T-cell (primary cell): ENCODE measurements around the gene ETS1. TPM values are rescaled to one million over a fixed set of nuclear protein-coding genes. Genes with fewer than 3 reads are reported as not detected.

ENCODE experiments used
- ATAC-seq, 4 experiments: fragments of 200-7000 bp in 3 of 4; fragments of 150-1000 bp in 1 of 4; cut with Tn5 transposase; replicated peaks in 1 of 4; 1 replicate in 3 of 4; 2 replicates in 1 of 4; pipeline ENCODE4 v1.10.0; 2021; ENCODE audit warnings: moderate library complexity in 3 of 4, mild to moderate bottlenecking in 2 of 4, moderate number of reproducible peaks in 1 of 4
- CTCF ChIA-PET, 2 donors: fragments of 300-600 bp; sonication (Branson Sonifier 250); formaldehyde crosslinking; loops; one replicate each; lab custom pipeline; 2022; ENCODE audit warnings: antibody characterized with exemption in 2 of 2; lab: Charles Lee
- POLR2A ChIA-PET, 2 donors: fragments of 300-600 bp; sonication (Branson Sonifier 250); formaldehyde crosslinking; loops; one replicate each; lab custom pipeline; 2022; ENCODE audit warnings: antibody characterized with exemption in 2 of 2; lab: Charles Lee
- DNase-seq, 35 experiments: peaks; one replicate each; pipeline versions ENCODE4 v3.0.0 to v3.0.0-alpha.2; 2013 to 2023
- H3K27ac ChIP-seq: one replicate; pipeline ENCODE4 v1.5.1; 2013; ENCODE audit warnings: low read length
- H3K27me3 ChIP-seq, 2 experiments: replicated peaks in 1 of 2; 1 replicate in 1 of 2; 2 replicates in 1 of 2; pipeline versions ENCODE4 v1.6.1 to v1.7.0; 2013; ENCODE audit warnings: low read length in 1 of 2, mixed read lengths in 1 of 2; ENCODE audit not compliant: control insufficient read depth in 2 of 2, insufficient read depth in 2 of 2; ENCODE audit errors: extremely low read depth in 1 of 2
- H3K36me3 ChIP-seq, 2 donors: 1 replicate in 1 of 2; 2 replicates in 1 of 2; pipeline versions ENCODE4 v1.6.1 to v1.7.0; 2013; ENCODE audit warnings: low read length in 1 of 2; ENCODE audit not compliant: control insufficient read depth in 2 of 2, insufficient read depth in 1 of 2; ENCODE audit errors: extremely low read depth in 1 of 2
- H3K4me1 ChIP-seq, 2 experiments: 1 replicate in 1 of 2; 2 replicates in 1 of 2; pipeline versions ENCODE4 v1.6.1 to v1.7.0; 2013; ENCODE audit warnings: low read length in 2 of 2, mixed read lengths in 1 of 2; ENCODE audit not compliant: insufficient read depth in 2 of 2, control insufficient read depth in 1 of 2; ENCODE audit errors: extremely low read depth in 1 of 2
- H3K4me3 ChIP-seq, 2 donors: 1 replicate in 1 of 2; 2 replicates in 1 of 2; pipeline versions ENCODE4 v1.5.1 to v1.7.0; 2013; ENCODE audit warnings: mild to moderate bottlenecking in 2 of 2, low read length in 1 of 2, moderate library complexity in 1 of 2; ENCODE audit not compliant: control insufficient read depth in 1 of 2; ENCODE audit errors: extremely low read depth in 1 of 2
- H3K9me3 ChIP-seq: 2 replicates; pipeline ENCODE4 v1.7.0; 2013
- H3K27ac Mint-ChIP-seq, 2 donors: one replicate each; pipeline ENCODE4 v1.8.0; 2020 to 2021; ENCODE audit warnings: mild to moderate bottlenecking in 2 of 2, mixed read lengths in 2 of 2
- H3K27me3 Mint-ChIP-seq, 2 donors: one replicate each; pipeline ENCODE4 v1.8.0; 2021 to 2022; ENCODE audit warnings: mixed read lengths in 2 of 2
- H3K36me3 Mint-ChIP-seq: one replicate; pipeline ENCODE4 v1.8.0; 2021; ENCODE audit warnings: mixed read lengths
- H3K4me1 Mint-ChIP-seq, 3 donors: one replicate each; pipeline ENCODE4 v1.8.0; 2020 to 2022; ENCODE audit warnings: mixed read lengths in 3 of 3, mild to moderate bottlenecking in 1 of 3
- H3K4me3 Mint-ChIP-seq, 3 donors: one replicate each; pipeline ENCODE4 v1.8.0; 2020 to 2022; ENCODE audit warnings: mild to moderate bottlenecking in 3 of 3, mixed read lengths in 3 of 3, moderate library complexity in 3 of 3
- H3K9me3 Mint-ChIP-seq, 3 donors: one replicate each; pipeline ENCODE4 v1.8.0; 2020 to 2022; ENCODE audit warnings: mixed read lengths in 3 of 3
- WGBS: methylation state at CpG from one replicate; pipeline ENCODE4 v1.1.5; 2013; ENCODE audit warnings: missing lambda C conversion rate; ENCODE audit not compliant: insufficient coverage; 5-methylcytosine and 5-hydroxymethylcytosine counted together
- total RNA-seq, 35 experiments: library from RNA in 6 of 35; stranded (reverse) in 6 of 35; fragments of 120-200 nt in 1 of 35; gene quantifications; one replicate each; pipeline versions ENCODE4 v1.2.1 to v1.2.4 and lab custom pipeline; 2013 to 2026

The ETS1 gene
- total RNA-seq, 5 donors from 2014 or later (not counting 1 experiment from before 2014, with no cell fraction given), result 773 to 1,065 (median 854) TPM

DNA sequence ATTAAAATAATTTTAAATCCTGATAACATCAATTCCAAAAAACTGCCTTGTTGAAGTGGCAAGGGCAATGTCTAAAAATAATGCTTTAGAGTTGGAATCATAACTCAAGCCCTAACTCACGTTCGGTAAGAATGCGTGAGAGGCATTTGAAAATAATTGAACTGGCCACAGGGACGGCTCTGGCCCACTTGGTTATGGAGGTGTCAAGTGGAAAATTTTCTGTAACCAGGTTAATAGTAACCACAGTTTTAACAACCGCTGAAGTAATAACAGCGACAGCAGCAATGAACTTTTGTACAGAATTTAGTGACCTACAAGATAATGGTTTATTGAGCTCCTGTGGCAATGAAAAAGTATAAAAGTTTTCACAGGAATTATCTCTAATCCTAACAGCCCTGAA is 79.4 kb downstream of the ETS1 start:
- H3K9me3 ChIP-seq, result no peaks in the 10 kb centered on the region
- no peaks in the 10 kb centered on the region for H3K9me3 Mint-ChIP-seq
- peak overlapping the region; percentile 48 to 67 for H3K4me3 ChIP-seq
- H3K4me1 ChIP-seq, result peaks cover 81 to 85% of the 10 kb centered on the region in 2 experiments
- peaks cover 79% of the 10 kb centered on the region for H3K36me3 Mint-ChIP-seq
- peak overlapping the region; percentile 78 for H3K27ac ChIP-seq
- peak overlapping the region; percentile 82 to 99 (median 98) for H3K4me3 Mint-ChIP-seq
- no peak for ATAC-seq
- 7% methylated on average over 4 of the region's 6 CpGs for WGBS
- DNase-seq, result no peak
- POLR2A ChIA-PET, result interaction anchor here (0.5 to 7.1 kb wide), 7 partner anchors 10 to 184 kb away, joined by 3 to 86 read pairs (median 5); no protein-coding TSS in a partner anchor
- CTCF ChIA-PET, result interaction anchor here (0.6 to 5.2 kb wide), 10 partner anchors 9 to 336 kb away, joined by 3 to 45 read pairs (median 4); no protein-coding TSS in a partner anchor
- H3K4me1 Mint-ChIP-seq, result peaks cover 97 to 100% (median 99%) of the 10 kb centered on the region in 3 donors
- peak overlapping the region; percentile 96 to 98 for H3K27ac Mint-ChIP-seq
- peaks cover 3 to 81% of the 10 kb centered on the region in 2 donors for H3K36me3 ChIP-seq
- H3K27me3 ChIP-seq, result no peaks in the 10 kb centered on the region
- H3K27me3 Mint-ChIP-seq, result no peaks in the 10 kb centered on the region

DNA sequence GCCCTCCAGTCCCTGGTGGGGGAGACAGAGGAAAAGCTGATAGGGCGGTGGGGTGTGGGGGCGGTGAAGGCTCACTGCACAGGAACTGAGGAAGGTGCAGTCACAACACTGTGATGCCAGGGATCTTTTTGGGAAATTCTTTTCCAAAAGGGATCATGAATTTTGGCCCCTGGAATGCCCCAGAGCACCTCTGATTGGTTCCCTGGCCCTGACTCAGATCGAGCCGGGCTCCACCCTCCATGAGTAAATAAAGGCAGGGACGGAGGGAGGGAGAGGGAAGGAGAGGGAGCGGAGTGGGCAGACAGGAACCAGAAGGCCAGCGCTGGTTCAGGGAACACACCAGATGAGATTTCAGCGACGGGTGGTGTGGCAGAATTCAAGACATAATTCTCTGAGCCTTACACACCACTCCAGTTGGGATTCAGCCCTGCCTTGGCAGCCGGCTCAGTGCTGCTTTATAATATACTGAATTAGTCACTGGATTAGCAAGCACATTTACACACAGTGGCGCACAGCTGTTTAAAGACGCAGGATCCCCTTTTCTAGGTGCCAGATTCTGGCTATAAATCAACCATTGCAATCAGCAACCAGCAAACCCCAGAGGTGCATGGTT is 80.3 kb downstream of the ETS1 start:
- Mint-ChIP-seq H3K4me1 (peaks cover 97 to 100% (median 99%) of the 10 kb centered on the region in 3 donors), H3K27me3 (no peaks in the 10 kb centered on the region), H3K4me3 (peak overlapping the region; percentile 82 to 99 (median 98)), H3K27ac (peak overlapping the region; percentile 96 to 98), H3K36me3 (peaks cover 72% of the 10 kb centered on the region), H3K9me3 (no peaks in the 10 kb centered on the region)
- no peaks in the 10 kb centered on the region for H3K27me3 ChIP-seq
- peak overlapping the region; percentile 48 to 67 for H3K4me3 ChIP-seq
- no peaks in the 10 kb centered on the region for H3K9me3 ChIP-seq
- WGBS, result 6% methylated on average over 5 of the region's 12 CpGs
- CTCF ChIA-PET, result interaction anchor here (0.5 to 5.2 kb wide), 6 partner anchors 13 to 260 kb away, joined by 3 to 45 read pairs (median 5); no protein-coding TSS in a partner anchor
- H3K36me3 ChIP-seq, result peaks cover 8 to 81% of the 10 kb centered on the region in 2 donors
- POLR2A ChIA-PET, result interaction anchor here (0.6 to 7.1 kb wide), 5 partner anchors 9 to 54 kb away, joined by 3 to 86 read pairs (median 4); no protein-coding TSS in a partner anchor
- ATAC-seq (peak; percentile 7 to 26 (median 18)), DNase-seq (peak in 12 of 35 experiments; percentile 28 to 59 (median 48))
- peak overlapping the region; percentile 78 for H3K27ac ChIP-seq
- H3K4me1 ChIP-seq, result peaks cover 85 to 88% of the 10 kb centered on the region in 2 experiments

DNA sequence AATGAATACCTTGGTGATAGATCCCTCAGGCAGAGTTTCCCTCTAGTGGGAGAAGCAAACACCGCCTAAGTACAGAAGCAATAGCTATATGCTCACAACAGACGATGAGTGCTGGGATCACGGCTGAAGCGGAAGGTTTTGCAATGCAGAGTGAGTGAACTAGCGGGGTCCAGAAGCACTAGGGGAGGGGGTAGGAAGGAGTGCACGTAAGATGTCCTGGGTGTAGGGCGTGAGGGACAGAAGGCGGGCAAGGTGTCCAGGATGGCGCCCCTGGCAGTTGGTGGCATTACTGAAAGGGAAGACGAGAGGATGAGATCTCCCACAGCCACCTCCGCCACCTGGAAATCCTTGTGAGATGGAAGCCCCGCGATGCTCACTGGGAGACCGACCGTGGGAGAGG is 81.0 kb downstream of the ETS1 start:
- Histone ChIP-seq H3K36me3 (peaks cover 8 to 81% of the 10 kb centered on the region in 2 donors), H3K4me3 (peak overlapping the region; percentile 48 to 67), H3K27me3 (no peaks in the 10 kb centered on the region), H3K9me3 (no peaks in the 10 kb centered on the region), H3K4me1 (peaks cover 82 to 88% of the 10 kb centered on the region in 2 experiments), H3K27ac (peak overlapping the region; percentile 78)
- ChIA-PET POLR2A (interaction anchor here (0.8 to 7.1 kb wide), 11 partner anchors 11 to 334 kb away, joined by 3 to 86 read pairs (median 3); no protein-coding TSS in a partner anchor), CTCF (interaction anchor here (0.8 to 4.9 kb wide), 20 partner anchors 8 to 217 kb away, joined by 3 to 30 read pairs (median 6); no protein-coding TSS in a partner anchor)
- Mint-ChIP-seq H3K9me3 (no peaks in the 10 kb centered on the region), H3K4me1 (peaks cover 97 to 100% (median 99%) of the 10 kb centered on the region in 3 donors), H3K27me3 (no peaks in the 10 kb centered on the region), H3K27ac (peak overlapping the region; percentile 96 to 98), H3K36me3 (peaks cover 72% of the 10 kb centered on the region), H3K4me3 (peak overlapping the region; percentile 82 to 99 (median 98))
- 14% methylated on average over 12 of the region's 15 CpGs for WGBS
- DNase-seq (peak in 1 of 35 experiments; percentile 61), ATAC-seq (peak in 3 of 4 experiments; percentile 6 to 11 (median 8))

DNA sequence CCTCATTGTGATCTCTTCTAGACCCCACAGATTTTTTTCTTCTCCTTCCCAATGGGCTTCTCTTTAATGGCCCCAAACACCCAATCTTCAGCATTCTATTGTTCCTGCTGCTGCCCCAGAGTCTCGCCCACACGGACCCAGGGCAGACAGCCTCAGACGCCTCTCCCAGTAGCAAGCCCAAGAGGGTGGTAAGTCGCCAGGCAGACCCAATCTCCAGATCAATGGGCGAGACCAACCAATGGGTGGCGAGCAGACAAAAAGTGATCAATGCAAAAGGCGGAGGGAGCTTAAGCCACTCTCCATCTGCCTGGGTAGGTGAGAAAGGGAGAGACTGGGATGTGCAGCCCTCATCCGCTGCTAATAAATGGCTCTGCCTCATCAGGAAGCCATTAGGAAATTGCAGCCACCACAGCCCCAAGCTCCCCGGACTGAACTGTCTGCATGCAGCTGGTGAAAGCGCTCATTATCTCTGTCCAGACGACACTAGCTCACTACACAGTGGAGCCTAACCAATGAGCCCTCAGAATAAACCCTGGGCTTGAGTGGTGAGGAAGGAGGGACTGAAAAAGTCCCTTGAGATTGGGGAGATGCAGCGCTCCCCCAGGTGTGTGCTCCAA is 81.8 kb downstream of the ETS1 start:
- ChIA-PET CTCF (interaction anchor here (0.6 to 4.9 kb wide), 27 partner anchors 8 to 220 kb away, joined by 3 to 30 read pairs (median 5); no protein-coding TSS in a partner anchor), POLR2A (interaction anchor here (0.5 to 7.1 kb wide), 18 partner anchors 10 to 333 kb away, joined by 3 to 86 read pairs (median 3); no protein-coding TSS in a partner anchor)
- Mint-ChIP-seq H3K36me3 (peaks cover 71% of the 10 kb centered on the region), H3K9me3 (no peaks in the 10 kb centered on the region), H3K4me3 (peak overlapping the region; percentile 82 to 99 (median 98)), H3K4me1 (peaks cover 97 to 100% (median 99%) of the 10 kb centered on the region in 3 donors), H3K27ac (peak overlapping the region; percentile 96 to 98), H3K27me3 (no peaks in the 10 kb centered on the region)
- Histone ChIP-seq H3K27ac (peak overlapping the region; percentile 78), H3K36me3 (peaks cover 8 to 82% of the 10 kb centered on the region in 2 donors), H3K9me3 (no peaks in the 10 kb centered on the region), H3K27me3 (no peaks in the 10 kb centered on the region), H3K4me1 (peaks cover 82 to 87% of the 10 kb centered on the region in 2 experiments), H3K4me3 (peak overlapping the region; percentile 48 to 58)
- DNase-seq, result peak in 1 of 35 experiments; percentile 52
- no peak for ATAC-seq
- WGBS, result 20% methylated on average over 1 of the region's 12 CpGs

DNA sequence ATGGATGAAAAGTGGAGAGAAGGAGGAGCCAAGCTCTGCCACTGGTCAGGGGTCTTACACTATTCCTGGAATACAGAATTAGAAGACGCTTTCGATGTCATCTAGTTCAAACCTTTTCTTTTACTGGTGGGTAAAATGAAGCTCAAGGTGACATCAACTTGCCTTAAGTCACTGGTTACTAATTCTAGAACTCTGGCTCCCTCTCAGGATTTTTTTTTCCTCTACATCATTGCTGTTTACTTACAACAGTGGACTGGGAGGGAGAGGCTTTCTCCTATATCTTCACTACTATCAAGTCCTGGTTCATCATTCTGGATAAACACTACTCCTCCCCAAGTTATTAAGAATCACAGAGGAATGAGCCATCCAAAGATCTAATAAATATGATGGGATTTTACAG is 82.9 kb downstream of the ETS1 start:
- H3K36me3 ChIP-seq, result peaks cover 8 to 75% of the 10 kb centered on the region in 2 donors

More for the DNA sequence above, 82.9 kb downstream of the ETS1 start:
- no peaks in the 10 kb centered on the region for H3K27me3 Mint-ChIP-seq
- H3K4me3 Mint-ChIP-seq, result peak overlapping the region; percentile 82 to 99 (median 98)
- peak overlapping the region; percentile 96 to 98 for H3K27ac Mint-ChIP-seq
- DNase-seq (peak in 1 of 35 experiments; percentile 60), ATAC-seq (no peak)
- H3K9me3 Mint-ChIP-seq, result no peaks in the 10 kb centered on the region
- Histone ChIP-seq H3K9me3 (no peaks in the 10 kb centered on the region), H3K27ac (peak overlapping the region; percentile 78), H3K4me1 (peaks cover 86 to 88% of the 10 kb centered on the region in 2 experiments), H3K4me3 (peak overlapping the region; percentile 27 to 58), H3K27me3 (no peaks in the 10 kb centered on the region)
- WGBS, result no CpG with 5 or more reads among the region's 2 CpGs
- CTCF ChIA-PET, result interaction anchor here (0.6 to 4.9 kb wide), 23 partner anchors 12 to 334 kb away, joined by 3 to 30 read pairs (median 6); no protein-coding TSS in a partner anchor
- H3K36me3 Mint-ChIP-seq, result peaks cover 68% of the 10 kb centered on the region
- POLR2A ChIA-PET, result interaction anchor here (0.6 to 7.1 kb wide), 15 partner anchors 8 to 213 kb away, joined by 3 to 86 read pairs (median 4); no protein-coding TSS in a partner anchor
- peaks cover 95 to 100% (median 97%) of the 10 kb centered on the region in 3 donors for H3K4me1 Mint-ChIP-seq
